ENCODE data around the gene BCKDHA.
"Not testable (repeated sequence)": the region's sequence is repeated elsewhere in the genome, so short reads cannot be mapped to it uniquely, and the experiment has no call there.

GRCh38 chr19:41435376-41435775 is 37.8 kb downstream of the BCKDHA start:
- not testable (repeated sequence) for TF ChIP-seq EZH2 (IDR thresholded peaks at IDR 0.05; ENCODE audit: borderline replicate concordance); CTCF (IDR thresholded peaks at IDR 0.05; ENCODE audit: poor library complexity)

Measured in hepatocyte (in vitro differentiated cells).